GM12865 (cell line): Measurements from ENCODE around the gene TLE3.
A peak's percentile ranks its signal among the peaks of the same experiment; 100 is the strongest.

Experiments
- DNase-seq: peaks from one replicate; pipeline ENCODE4 v3.0.0; 2010; ENCODE audit warnings: low read depth
- H3K4me3 ChIP-seq: 2 replicates; pipeline ENCODE4 v1.5.1; 2011; ENCODE audit warnings: mild to moderate bottlenecking, low read depth, low read length, control low read depth
- TF ChIP-seq, protein P1 (sequence below): IDR thresholded peaks from 2 replicates; pipeline ENCODE4 v1.5.1; 2011; ENCODE audit warnings: low read length, control low read depth, low read depth, inconsistent platforms; ENCODE audit not compliant: insufficient read depth; ENCODE audit errors: missing control alignments

The TLE3 gene

DNA sequence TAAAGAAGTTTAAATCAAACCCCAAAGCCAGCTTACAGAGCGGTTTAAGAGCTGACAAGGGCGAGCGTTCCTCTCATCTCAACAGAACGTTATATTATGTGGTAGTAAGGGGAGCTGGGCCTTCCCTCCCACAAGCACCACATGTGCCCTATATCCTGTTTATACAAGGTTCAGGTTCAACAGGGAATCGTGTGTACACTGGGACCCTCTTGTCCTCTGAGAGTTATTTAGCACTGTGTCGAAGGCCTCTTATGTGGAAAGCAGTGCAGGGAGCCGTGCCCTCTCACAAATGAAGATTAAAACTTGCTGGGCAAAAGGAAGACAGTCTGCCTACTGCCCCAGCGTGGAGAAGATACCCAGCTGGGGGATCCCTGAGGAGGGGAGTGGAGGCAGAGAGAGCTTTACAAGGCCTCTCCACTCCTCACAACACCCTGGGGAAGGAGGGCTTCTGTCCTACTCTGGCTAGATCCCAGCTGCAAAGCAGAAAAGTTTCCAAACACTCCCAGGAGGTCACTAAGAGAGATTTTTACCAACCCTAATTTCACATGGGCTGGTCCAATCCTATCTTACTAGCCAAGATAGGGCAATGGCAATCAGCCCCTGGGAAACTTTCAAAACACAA lies 2.9 kb downstream of the TLE3 start:
- DNase-seq: no peak

DNA sequence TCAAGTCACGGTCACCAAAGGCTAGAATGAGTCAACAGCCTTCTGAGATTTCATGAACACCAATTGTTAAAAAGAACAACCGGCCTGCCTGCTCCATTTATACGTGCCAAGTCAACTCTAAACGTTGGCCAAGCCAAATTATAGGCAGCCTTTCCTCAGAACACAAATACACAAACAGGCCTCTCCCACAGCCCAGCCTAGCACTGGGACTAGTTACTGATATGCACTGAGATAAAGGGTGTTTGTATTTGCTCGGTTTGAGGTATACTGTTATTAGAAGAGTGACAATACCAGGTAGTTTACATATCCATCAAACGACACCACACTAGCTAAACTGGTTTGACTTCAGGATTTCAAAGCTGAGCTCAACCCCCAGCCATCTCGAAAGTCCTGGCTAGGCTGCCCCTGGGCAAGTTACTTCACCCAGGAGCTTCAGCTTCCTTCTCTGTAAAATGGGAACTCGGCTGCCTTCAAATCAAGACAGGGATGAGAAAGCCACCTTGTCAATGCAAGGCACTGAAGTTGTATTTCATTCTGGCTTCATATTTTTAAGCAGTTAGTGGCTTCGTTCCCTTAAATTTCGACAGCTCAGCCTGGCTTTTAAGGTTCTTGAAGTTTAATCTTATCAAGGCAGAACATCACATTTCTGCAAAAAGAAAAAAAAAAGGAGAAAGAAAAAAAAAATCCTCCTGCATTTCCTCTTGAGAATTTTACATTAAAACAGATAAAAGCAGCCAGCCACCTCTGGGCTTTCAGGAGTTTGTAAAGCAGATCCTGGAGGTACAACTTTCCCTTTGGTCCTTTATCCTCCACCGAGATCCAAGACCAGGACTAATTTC lies 4.0 kb downstream of the TLE3 start:
- no peak overlapping the region for H3K4me3 ChIP-seq
- DNase-seq: peak; percentile 41

More for the DNA sequence above, 2.9 kb downstream of the TLE3 start:
- TF ChIP-seq, protein P1, sequence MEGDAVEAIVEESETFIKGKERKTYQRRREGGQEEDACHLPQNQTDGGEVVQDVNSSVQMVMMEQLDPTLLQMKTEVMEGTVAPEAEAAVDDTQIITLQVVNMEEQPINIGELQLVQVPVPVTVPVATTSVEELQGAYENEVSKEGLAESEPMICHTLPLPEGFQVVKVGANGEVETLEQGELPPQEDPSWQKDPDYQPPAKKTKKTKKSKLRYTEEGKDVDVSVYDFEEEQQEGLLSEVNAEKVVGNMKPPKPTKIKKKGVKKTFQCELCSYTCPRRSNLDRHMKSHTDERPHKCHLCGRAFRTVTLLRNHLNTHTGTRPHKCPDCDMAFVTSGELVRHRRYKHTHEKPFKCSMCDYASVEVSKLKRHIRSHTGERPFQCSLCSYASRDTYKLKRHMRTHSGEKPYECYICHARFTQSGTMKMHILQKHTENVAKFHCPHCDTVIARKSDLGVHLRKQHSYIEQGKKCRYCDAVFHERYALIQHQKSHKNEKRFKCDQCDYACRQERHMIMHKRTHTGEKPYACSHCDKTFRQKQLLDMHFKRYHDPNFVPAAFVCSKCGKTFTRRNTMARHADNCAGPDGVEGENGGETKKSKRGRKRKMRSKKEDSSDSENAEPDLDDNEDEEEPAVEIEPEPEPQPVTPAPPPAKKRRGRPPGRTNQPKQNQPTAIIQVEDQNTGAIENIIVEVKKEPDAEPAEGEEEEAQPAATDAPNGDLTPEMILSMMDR: no peak
- peak overlapping the region; percentile 92 for H3K4me3 ChIP-seq

DNA sequence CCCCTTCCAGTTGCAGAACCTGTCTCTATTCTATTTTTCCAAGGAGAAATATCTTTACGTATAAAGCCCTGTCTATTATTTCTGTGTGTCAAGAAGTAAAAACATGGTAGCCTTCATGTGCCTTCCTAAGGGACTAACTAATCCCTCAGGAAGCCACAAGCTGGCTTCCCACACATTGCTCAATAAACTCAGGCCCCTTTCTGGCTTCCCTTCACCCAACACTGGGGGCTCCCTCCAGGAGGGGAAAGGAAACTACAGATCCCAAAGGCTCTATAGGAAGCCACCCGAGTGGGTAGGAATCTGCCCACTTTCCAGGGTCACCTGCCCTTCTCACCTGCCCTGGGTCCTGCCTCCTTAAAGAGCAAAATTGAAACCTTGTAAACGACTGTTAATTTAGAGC lies 4.6 kb downstream of the TLE3 start:
- no peak for DNase-seq
- no peak overlapping the region for H3K4me3 ChIP-seq
- TF ChIP-seq, protein P1: no peak

More for the DNA sequence above, 4.0 kb downstream of the TLE3 start:
- TF ChIP-seq, protein P1: no peak

DNA sequence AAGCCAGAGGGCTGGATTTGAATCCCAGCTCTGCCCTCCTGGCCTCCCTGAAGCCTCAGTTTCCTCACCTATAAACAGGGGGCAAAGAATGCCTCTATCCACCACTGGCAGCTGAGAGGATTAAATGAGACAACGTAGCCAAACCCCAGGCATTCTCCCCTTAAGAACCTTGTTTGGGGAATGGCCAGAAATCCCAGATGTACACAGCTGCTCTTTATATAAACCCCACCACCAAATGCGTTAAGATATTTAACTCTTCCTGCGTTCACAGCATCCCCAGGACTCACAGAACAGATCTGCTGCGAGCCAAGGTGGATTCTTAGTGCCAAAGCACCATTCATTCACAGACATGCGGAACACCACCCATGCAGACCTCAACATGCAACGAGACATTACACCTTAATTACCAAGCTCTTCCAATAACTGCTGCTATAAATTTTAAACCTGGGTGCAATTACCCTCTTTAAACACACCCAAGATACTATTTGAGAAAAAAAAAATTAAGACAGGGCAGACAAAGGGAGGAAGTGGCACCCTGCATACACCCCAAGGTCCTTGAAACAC lies 5.2 kb downstream of the TLE3 start:
- no peak overlapping the region for H3K4me3 ChIP-seq
- TF ChIP-seq, protein P1: no peak

DNA sequence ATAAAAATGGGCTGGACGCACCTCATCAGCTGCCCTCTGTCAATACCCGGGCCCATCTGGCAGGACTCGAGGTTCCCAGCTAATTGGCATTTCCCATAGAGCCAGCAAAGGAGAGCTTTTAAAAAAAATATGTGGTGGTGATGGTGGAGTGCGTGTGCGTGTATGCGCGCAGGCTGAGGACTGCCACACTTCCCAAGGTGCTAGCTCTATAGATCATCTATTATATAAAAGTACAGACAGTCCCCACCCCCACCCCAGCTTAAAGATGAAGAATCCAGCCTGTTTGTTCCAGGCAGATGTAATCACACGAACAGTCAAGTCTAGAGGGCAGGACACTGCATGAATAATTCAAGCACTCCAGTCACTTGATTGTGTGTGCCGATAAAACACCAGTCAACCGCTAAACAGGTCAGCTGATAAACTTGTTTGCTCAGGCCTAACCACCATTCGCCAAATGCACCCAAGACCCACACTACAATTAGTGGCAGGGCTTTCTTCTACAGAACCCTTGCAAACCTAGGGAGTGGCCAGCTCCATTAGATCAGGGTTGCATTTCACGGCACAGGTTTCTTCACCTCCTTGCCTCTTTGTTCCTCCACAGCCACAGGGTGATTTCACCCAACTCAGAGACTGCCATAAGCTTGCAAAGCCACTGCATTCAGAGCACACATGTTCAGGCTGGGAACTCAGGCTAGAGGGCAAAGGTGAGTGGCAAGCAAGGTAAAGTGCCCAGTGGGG lies 5.8 kb downstream of the TLE3 start:
- no peak for DNase-seq
- no peak overlapping the region for H3K4me3 ChIP-seq
- TF ChIP-seq, protein P1: no peak

More for the DNA sequence above, 5.2 kb downstream of the TLE3 start:
- DNase-seq: no peak

DNA sequence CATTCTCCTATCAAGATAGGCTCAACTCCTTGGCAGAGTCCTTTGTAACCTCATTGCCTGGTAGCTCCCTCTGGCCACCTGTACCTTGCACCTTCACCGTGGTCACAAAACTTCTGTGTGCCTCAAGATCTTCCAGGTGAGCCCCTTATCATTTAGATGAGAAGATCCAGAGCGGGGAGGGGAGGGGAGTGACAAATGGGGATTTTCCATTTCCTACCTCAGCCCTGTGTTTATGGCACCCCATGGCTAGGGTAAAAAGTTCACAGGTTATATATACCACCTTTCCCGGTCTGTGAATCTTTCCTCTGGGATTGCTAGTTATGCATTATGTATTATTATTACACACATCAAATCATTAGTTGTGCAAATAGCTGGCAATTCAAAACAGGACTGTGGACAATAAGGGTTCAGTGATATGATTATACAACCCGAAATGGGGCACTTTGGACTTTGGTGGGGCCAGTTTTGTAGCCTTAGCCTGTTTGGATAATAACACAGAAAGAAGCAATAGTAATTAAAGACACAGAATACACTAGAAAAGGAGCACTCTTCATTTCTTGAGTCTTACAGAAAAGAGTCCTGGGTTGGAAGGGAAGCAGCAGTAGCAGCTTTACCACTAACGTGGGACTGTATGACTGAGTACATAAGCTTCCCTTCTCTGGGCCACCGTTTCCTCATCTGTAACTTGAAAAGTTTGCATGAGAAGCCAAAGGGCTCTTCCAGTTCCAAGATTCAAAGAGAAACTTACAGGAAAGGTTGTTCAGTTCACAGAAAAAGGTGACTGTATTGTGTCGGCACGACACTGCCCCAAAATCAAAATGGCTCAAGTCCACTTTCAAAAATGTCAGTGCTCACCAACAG lies 7.1 kb downstream of the TLE3 start:
- no peak overlapping the region for H3K4me3 ChIP-seq
- TF ChIP-seq, protein P1: no peak
- DNase-seq: no peak
